Neural crest cell (in vitro differentiated cells): ENCODE results near the gene NAA30. TPM values are rescaled to one million over a fixed set of nuclear protein-coding genes. Genes with fewer than 3 reads are reported as not detected.
A peak's percentile ranks its signal among the peaks of the same experiment; 100 is the strongest.

Experiments
- DNase-seq: peaks from one replicate; pipeline ENCODE4 v3.0.0; 2021; ENCODE audit warnings: low read depth, mixed read lengths, low spot score
- H3K27ac Mint-ChIP-seq: one replicate; pipeline ENCODE4 v1.8.0; 2021; ENCODE audit warnings: mild to moderate bottlenecking, mixed read lengths; ENCODE audit not compliant: unreplicated experiment
- H3K27me3 Mint-ChIP-seq: 2 replicates; pipeline ENCODE4 v1.8.0; 2021; ENCODE audit warnings: low read depth, mild to moderate bottlenecking, mixed read lengths
- H3K36me3 Mint-ChIP-seq: 2 replicates; pipeline ENCODE4 v1.8.0; 2021; ENCODE audit warnings: low read depth, mild to moderate bottlenecking, mixed read lengths
- H3K4me1 Mint-ChIP-seq: 2 replicates; pipeline ENCODE4 v1.8.0; 2021; ENCODE audit warnings: mixed read lengths
- H3K4me3 Mint-ChIP-seq: one replicate; pipeline ENCODE4 v1.8.0; 2021; ENCODE audit warnings: mild to moderate bottlenecking, mixed read lengths
- H3K9me3 Mint-ChIP-seq: 2 replicates; pipeline ENCODE4 v1.8.0; 2021; ENCODE audit warnings: mixed read lengths
- total RNA-seq: library from RNA; stranded (reverse); gene quantifications from 2 replicates; pipeline ENCODE4 v1.2.1, GENCODE V29; 2021
- TF ChIP-seq, protein P1 (sequence below): fragments of 200-600 bp; sonication (generic); conservative IDR thresholded peaks from 2 replicates; pipeline ENCODE4 v1.5.0; 2021; ENCODE audit warnings: antibody characterized with exemption, mild to moderate bottlenecking

Gene NAA30
- total RNA-seq, 1 donor from 2014 or later = 17.0 TPM

DNA sequence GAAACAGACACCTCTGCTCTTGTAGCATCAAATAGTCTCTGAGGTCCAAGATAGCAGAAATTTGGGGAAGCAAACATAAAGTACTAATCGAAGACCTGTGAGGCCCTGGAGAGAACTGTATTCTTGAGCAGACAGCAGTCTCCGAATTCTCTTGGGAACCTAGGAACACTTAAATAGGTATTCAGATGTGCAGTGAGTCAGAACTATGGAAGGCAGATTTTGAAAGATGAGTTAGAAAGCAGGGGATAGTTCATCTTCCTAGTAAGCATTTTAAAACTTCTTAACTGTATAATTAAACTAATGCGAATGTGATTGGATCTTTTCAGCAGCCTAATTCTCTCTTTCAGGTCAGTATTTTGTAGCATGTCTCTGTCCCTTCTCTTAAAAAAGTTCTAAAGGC is 30.6 kb downstream of the NAA30 start:
- no peak for DNase-seq
- no peak overlapping the region for H3K4me3 Mint-ChIP-seq
- H3K27me3 Mint-ChIP-seq = no peaks in the 10 kb centered on the region
- H3K36me3 Mint-ChIP-seq = no peaks in the 10 kb centered on the region
- no peaks in the 10 kb centered on the region for H3K4me1 Mint-ChIP-seq
- TF ChIP-seq, protein P1, sequence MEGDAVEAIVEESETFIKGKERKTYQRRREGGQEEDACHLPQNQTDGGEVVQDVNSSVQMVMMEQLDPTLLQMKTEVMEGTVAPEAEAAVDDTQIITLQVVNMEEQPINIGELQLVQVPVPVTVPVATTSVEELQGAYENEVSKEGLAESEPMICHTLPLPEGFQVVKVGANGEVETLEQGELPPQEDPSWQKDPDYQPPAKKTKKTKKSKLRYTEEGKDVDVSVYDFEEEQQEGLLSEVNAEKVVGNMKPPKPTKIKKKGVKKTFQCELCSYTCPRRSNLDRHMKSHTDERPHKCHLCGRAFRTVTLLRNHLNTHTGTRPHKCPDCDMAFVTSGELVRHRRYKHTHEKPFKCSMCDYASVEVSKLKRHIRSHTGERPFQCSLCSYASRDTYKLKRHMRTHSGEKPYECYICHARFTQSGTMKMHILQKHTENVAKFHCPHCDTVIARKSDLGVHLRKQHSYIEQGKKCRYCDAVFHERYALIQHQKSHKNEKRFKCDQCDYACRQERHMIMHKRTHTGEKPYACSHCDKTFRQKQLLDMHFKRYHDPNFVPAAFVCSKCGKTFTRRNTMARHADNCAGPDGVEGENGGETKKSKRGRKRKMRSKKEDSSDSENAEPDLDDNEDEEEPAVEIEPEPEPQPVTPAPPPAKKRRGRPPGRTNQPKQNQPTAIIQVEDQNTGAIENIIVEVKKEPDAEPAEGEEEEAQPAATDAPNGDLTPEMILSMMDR = no peak
- no peaks in the 10 kb centered on the region for H3K9me3 Mint-ChIP-seq
- no peak overlapping the region for H3K27ac Mint-ChIP-seq

DNA sequence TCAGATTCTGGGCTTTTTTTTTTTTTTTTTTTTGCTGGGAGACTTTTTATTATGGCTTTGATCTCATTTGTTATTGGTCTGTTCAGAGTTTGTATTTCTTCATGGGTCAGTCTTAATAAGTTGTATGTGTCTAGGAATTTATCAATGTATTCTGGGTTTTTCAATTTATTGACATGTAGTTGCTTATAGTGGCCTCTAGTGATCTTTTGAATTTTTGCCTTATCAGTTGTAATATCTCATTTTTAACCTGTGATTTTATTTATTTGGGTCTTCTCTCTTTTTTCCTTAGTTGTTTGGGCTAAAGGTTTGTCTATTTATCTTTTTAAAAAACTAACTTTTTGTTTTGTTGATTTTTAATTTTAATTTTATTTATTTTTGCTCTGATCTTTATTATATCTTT is 45.5 kb downstream of the NAA30 start:
- Mint-ChIP-seq H3K27ac (no peak overlapping the region), H3K36me3 (peaks cover 3% of the 10 kb centered on the region), H3K4me1 (no peaks in the 10 kb centered on the region), H3K4me3 (no peak overlapping the region), H3K27me3 (peaks cover 3% of the 10 kb centered on the region), H3K9me3 (peaks cover 16% of the 10 kb centered on the region)
- no peak for DNase-seq
- TF ChIP-seq, protein P1 = peak; percentile 44

DNA sequence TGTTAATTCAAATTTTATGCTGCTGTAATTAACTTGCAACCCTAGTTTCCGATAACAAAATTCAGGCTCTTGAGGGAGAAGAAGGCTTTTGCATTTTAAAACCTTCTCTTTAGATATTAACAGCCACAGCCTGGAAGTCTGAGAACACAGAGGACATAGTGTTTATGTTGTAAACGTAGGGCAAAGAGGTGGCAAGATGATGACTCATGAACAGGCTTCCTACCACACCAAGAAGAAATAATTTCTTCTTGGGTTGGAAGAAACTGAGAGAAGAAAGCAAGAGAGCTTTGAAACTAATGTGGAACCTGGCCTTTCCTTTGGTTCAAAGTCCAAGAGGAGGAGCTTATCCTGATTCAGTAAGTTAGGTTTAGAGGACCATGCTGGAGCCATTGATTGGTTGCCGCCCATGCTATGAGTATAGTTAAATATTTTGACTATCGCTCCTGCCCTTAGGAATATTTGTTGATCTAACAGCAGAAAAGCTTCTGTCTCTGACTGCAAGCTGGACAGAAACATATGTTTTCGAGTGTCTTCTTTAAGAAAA is 71.5 kb downstream of the NAA30 start:
- no peaks in the 10 kb centered on the region for H3K36me3 Mint-ChIP-seq
- DNase-seq = no peak
- no peaks in the 10 kb centered on the region for H3K4me1 Mint-ChIP-seq
- no peaks in the 10 kb centered on the region for H3K27me3 Mint-ChIP-seq
- peaks cover 8% of the 10 kb centered on the region for H3K9me3 Mint-ChIP-seq
- no peak overlapping the region for H3K4me3 Mint-ChIP-seq
- TF ChIP-seq, protein P1 = no peak
- H3K27ac Mint-ChIP-seq = no peak overlapping the region

DNA sequence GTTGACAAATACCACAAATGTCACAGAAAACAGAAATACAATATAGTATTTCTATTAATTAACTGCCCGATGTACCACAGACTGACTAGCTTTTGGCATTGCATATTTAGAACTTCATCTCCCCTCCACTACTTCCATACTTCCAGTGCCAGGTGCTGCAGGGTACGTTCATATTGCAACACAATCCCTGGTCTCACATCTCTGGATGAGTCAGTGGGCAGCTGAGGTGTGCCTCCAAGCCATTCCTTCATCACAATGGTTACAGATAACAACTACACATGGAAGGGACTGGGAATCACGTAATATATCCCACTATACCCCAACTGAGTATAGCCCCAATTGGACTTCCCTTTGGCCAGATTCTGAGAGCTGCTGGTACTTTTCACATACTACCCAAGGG is 72.2 kb downstream of the NAA30 start:
- H3K4me1 Mint-ChIP-seq = no peaks in the 10 kb centered on the region

DNA sequence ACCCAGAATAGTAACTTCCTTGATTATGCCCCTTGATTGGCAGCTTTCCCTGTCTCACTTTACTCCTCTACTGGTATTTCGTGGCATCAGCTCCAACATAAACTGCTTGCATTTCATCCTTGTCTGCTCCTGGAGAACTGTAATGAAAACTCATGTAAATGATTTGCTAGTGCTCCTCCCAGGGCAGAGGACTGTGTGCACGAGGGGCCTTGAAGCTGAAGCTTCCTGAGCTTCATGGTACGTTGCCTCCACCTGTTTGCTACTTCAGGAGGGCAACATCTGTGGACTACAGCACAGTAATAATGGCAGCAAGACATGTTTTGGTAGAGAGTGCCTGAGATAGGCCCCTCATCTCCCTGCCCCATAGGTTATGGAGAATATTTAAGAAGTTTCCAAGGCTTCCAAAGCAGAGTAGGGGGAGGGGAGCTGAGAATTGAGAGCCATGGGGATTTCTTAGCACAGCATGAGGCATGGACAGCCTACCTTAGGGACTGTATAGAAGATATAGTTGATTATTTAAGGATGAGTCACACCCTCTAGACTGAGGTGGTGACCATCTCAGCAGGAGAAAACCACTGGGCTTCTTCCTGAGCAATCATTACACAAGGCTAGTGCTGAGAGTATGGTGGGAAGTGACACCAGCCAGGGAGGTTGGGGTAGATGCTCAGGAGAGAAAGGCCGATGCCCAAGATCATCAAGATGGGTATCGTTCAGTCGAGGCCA is 73.8 kb downstream of the NAA30 start:
- Mint-ChIP-seq H3K4me3 (no peak overlapping the region), H3K27ac (peak overlapping the region; percentile 35), H3K9me3 (peaks cover 11% of the 10 kb centered on the region), H3K4me1 (no peaks in the 10 kb centered on the region), H3K27me3 (no peaks in the 10 kb centered on the region), H3K36me3 (no peaks in the 10 kb centered on the region)
- TF ChIP-seq, protein P1 = no peak
- no peak for DNase-seq

More for the DNA sequence above, 72.2 kb downstream of the NAA30 start:
- Mint-ChIP-seq H3K36me3 (no peaks in the 10 kb centered on the region), H3K4me3 (no peak overlapping the region), H3K27ac (no peak overlapping the region), H3K9me3 (peaks cover 7% of the 10 kb centered on the region), H3K27me3 (no peaks in the 10 kb centered on the region)
- DNase-seq = no peak
- TF ChIP-seq, protein P1 = no peak

Other genes with a start within 250 kb of the NAA30 start
- gene EXOC5, start 121.7 kb upstream of the NAA30 start, total RNA-seq = 98.4 and 110 TPM in 2 replicates
- gene AP5M1, start 121.6 kb upstream of the NAA30 start, total RNA-seq = 37.5 and 42.0 TPM in 2 replicates
- not detected in 2 replicates for gene CCDC198, start 103.3 kb downstream of the NAA30 start, total RNA-seq